ENCODE results near the gene CNOT3. TPM values are rescaled to one million over a fixed set of nuclear protein-coding genes. Genes with fewer than 3 reads are reported as not detected.
A peak's percentile ranks its signal among the peaks of the same experiment; 100 is the strongest.

Gene CNOT3
- total RNA-seq, 2 donors from 2014 or later = 22.8 to 54.4 TPM

DNA sequence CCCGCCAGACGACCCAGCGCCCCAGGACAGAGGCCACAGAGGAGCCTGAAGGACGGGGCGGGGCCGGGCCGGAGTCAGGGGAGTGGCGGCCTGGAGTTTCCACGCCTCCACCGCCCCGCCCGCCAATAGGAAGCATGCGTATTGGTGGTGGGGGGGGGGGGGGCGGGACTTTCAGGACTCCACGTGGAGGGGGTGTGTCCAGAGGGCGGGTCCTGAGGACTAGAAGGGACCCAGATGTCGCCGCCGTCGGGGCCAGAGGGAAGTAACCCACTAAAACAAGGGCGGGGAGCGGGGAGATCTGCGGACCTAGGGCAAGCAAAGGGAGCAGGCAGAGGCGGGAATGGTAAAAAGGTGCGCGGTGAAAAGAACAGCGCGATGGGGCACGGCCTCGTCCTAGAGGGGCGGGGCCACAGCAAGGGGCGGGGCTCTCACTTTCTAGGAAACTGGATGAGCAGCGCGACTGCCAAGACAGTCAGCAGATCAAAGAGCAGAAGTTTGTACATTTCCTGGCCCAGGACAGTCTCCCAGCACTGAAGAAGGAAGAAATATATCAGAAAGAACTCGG, 24.8 kb downstream of the CNOT3 start:
- 3% methylated on average over 34 of the region's 35 CpGs for WGBS
- peak overlapping the region; percentile 29 to 38 for H3K4me3 ChIP-seq
- peak; percentile 89 for DNase-seq (ENCODE audit: low spot score)
- H3K36me3 ChIP-seq = no peaks in the 10 kb centered on the region
- H3K4me1 ChIP-seq (replicated peaks) = peaks cover 26% of the 10 kb centered on the region
- TF ChIP-seq POLR2A (IDR thresholded peaks at IDR 0.05) = peak; percentile 10
- TF ChIP-seq POLR2AphosphoS5 (IDR thresholded peaks at IDR 0.05) = peak; percentile 75
- TF ChIP-seq, protein P1, sequence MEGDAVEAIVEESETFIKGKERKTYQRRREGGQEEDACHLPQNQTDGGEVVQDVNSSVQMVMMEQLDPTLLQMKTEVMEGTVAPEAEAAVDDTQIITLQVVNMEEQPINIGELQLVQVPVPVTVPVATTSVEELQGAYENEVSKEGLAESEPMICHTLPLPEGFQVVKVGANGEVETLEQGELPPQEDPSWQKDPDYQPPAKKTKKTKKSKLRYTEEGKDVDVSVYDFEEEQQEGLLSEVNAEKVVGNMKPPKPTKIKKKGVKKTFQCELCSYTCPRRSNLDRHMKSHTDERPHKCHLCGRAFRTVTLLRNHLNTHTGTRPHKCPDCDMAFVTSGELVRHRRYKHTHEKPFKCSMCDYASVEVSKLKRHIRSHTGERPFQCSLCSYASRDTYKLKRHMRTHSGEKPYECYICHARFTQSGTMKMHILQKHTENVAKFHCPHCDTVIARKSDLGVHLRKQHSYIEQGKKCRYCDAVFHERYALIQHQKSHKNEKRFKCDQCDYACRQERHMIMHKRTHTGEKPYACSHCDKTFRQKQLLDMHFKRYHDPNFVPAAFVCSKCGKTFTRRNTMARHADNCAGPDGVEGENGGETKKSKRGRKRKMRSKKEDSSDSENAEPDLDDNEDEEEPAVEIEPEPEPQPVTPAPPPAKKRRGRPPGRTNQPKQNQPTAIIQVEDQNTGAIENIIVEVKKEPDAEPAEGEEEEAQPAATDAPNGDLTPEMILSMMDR (IDR thresholded peaks at IDR 0.05) = no peak
- intact Hi-C loops (cut with DNase I) = no loop called here
- H3K27me3 ChIP-seq (replicated peaks; ENCODE audit: insufficient read depth) = no peaks in the 10 kb centered on the region
- no peaks in the 10 kb centered on the region for H3K9me3 ChIP-seq
- H3K27ac ChIP-seq = peak overlapping the region; percentile 76 to 84

DNA sequence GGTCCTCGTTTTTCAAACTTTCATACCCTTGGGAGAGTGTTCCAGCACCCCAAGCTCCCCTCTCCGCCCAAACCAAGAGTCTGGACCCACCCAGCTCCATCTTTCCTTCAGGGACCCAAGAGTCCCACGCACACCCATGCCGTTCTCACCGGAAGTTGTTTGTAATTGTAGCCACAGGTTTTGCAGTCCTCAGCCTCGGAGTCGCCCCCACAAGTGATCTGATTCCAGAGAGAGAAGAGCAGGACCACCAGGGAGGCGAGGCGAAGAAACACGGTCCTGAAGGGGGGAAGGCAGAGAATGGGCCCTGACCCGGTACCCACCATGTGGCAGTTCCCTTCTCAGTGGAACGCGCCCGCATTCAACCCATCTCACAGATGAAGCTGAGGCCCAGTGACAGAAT, 25.3 kb downstream of the CNOT3 start:
- no peaks in the 10 kb centered on the region for H3K9me3 ChIP-seq
- H3K4me3 ChIP-seq = peak overlapping the region; percentile 29 to 38
- H3K4me1 ChIP-seq (replicated peaks) = peaks cover 26% of the 10 kb centered on the region
- WGBS = 73% methylated on average over 14 of the region's 14 CpGs
- H3K27me3 ChIP-seq (replicated peaks; ENCODE audit: insufficient read depth) = no peaks in the 10 kb centered on the region
- peak; percentile 2 for TF ChIP-seq POLR2A (IDR thresholded peaks at IDR 0.05)
- no peak for TF ChIP-seq POLR2AphosphoS5 (IDR thresholded peaks at IDR 0.05)
- peak overlapping the region; percentile 76 to 84 for H3K27ac ChIP-seq
- no peak for DNase-seq (ENCODE audit: low spot score)
- intact Hi-C loops (cut with DNase I) = no loop called here
- no peaks in the 10 kb centered on the region for H3K36me3 ChIP-seq

DNA sequence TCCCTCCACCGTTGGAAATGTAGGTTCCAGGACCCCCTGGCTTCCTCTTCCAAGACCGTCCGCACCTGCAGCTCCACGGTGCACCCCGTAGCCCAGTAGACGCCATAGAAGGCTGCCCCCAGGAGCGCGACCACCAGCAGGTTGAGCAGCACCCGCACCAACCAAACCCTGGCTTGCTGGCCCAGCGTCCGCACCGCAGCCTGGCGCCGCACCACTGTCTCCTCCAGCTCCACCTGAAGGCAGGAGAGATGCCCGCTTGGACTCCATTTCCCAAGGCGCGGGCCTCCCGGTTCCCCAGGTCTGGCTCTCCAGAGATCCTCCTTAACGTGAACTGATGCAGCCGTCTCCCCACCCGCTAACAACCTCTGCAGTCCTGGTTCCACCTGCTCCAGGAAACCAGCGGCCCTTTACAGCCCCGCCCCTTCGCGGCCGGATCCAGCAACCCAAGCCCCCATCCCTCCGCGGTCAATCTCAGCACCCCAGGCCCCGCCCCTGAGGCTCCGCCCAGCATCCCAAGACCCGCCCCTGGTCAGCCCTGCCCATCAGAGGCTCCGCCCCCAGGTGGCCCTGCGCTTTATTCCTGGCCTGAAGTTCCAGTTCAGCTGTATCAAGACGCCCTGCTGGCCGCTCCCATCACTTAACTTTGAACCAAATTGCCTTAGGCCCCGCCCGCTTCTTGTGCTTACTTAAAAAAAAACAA, 27.0 kb downstream of the CNOT3 start:
- peak; percentile 68 for DNase-seq (ENCODE audit: low spot score)
- 14% methylated on average over 33 of the region's 37 CpGs for WGBS
- no peaks in the 10 kb centered on the region for H3K9me3 ChIP-seq
- no peaks in the 10 kb centered on the region for H3K27me3 ChIP-seq (replicated peaks; ENCODE audit: insufficient read depth)
- no peaks in the 10 kb centered on the region for H3K36me3 ChIP-seq
- H3K4me1 ChIP-seq (replicated peaks) = peaks cover 22% of the 10 kb centered on the region
- H3K4me3 ChIP-seq = no peak overlapping the region
- H3K27ac ChIP-seq = no peak overlapping the region
- TF ChIP-seq POLR2A (IDR thresholded peaks at IDR 0.05) (no peak), POLR2AphosphoS5 (IDR thresholded peaks at IDR 0.05) (peak; percentile 30)
- TF ChIP-seq, protein P1 (IDR thresholded peaks at IDR 0.05) = no peak
- intact Hi-C loops (cut with DNase I) = loop anchor here (5.0 kb wide), 1 partner anchor 68 kb away; no protein-coding TSS in a partner anchor

DNA sequence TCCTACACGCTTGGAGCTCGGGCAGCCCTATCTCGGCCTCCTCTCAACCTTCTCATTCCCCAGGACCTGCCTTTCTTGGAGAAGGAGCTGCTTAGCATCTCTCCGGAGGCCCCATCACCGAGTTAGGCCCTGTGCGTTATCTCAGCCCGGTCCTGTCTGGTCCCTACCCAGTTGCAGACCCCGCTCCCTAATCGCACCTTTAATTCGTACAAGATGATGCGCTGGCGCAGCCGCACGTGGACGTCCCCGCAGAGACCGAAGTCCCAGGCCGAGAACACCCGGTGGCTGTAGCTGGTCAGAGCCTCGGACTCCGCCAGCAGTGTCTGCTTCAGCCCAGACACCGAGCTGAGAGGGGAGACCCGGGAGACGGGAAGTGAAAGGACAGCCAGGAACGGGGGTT, 27.7 kb downstream of the CNOT3 start:
- H3K4me1 ChIP-seq (replicated peaks) = peaks cover 20% of the 10 kb centered on the region
- no peaks in the 10 kb centered on the region for H3K36me3 ChIP-seq
- no peaks in the 10 kb centered on the region for H3K9me3 ChIP-seq
- H3K27me3 ChIP-seq (replicated peaks; ENCODE audit: insufficient read depth) = no peaks in the 10 kb centered on the region
- H3K27ac ChIP-seq = no peak overlapping the region
- no peak for DNase-seq (ENCODE audit: low spot score)
- TF ChIP-seq POLR2AphosphoS5 (IDR thresholded peaks at IDR 0.05) (no peak), POLR2A (IDR thresholded peaks at IDR 0.05) (no peak)
- TF ChIP-seq, protein P1 (IDR thresholded peaks at IDR 0.05) = no peak
- no peak overlapping the region for H3K4me3 ChIP-seq
- WGBS = 93% methylated on average over 25 of the region's 25 CpGs
- intact Hi-C loops (cut with DNase I) = loop anchor here (5.0 kb wide), 1 partner anchor 67 kb away; no protein-coding TSS in a partner anchor

DNA sequence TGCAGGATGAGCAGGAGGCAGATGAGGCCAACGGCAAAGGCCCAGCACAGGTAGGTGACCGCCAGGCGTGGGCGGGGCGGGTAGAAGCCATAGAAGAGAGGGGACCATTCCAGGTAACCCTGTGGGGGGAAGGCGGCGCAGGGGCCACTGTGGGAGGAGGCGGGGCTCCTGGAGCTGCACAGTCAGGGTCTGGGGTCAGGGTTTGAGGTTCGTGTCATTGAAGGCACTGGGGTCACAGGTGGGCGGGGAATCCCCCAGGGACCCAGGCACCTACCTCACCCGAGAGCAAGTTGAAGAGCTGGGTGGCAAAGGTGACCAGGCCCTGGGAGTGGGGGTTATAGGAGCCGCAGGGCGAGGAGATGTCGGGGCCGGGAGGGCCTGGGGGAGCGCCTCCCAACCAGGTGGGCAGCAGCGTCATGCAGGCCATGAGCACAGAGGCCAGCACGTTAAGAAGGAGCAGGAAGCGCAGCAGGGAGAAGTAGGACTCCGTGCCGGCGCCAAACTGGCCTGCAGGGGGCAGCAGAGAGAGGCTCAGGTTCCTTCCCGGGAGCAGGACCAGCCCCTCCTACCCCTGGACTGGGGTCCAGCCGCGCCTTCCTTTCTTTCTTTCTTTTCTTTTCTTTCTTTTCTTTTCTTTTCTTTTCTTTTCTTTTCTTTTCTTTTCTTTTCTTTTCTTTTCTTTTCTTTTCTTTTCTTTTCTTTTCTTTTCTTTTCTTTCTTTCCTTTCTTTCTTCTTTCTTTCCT, 30.8 kb downstream of the CNOT3 start:
- Histone ChIP-seq H3K9me3 (no peaks in the 10 kb centered on the region), H3K4me1 (replicated peaks) (no peaks in the 10 kb centered on the region), H3K27me3 (replicated peaks; ENCODE audit: insufficient read depth) (no peaks in the 10 kb centered on the region), H3K4me3 (no peak overlapping the region), H3K27ac (no peak overlapping the region), H3K36me3 (no peaks in the 10 kb centered on the region)
- 29% methylated on average over 25 of the region's 25 CpGs for WGBS
- TF ChIP-seq, protein P1 (IDR thresholded peaks at IDR 0.05) = peak; percentile 81 to 87 (median 86)
- TF ChIP-seq POLR2AphosphoS5 (IDR thresholded peaks at IDR 0.05) (peak; percentile 50), POLR2A (IDR thresholded peaks at IDR 0.05) (no peak)
- peak; percentile 85 for DNase-seq (ENCODE audit: low spot score)
- intact Hi-C loops (cut with DNase I) = loop anchor here (5.0 kb wide), 1 partner anchor 64 kb away; no protein-coding TSS in a partner anchor

Measured in prostate gland (tissue), 2 donors.